Measurements from ENCODE around the gene RANGRF.

GRCh38 chr17:8337802-8338752, 49.6 kb downstream of the RANGRF start:
- TF ChIP-seq, protein P1, sequence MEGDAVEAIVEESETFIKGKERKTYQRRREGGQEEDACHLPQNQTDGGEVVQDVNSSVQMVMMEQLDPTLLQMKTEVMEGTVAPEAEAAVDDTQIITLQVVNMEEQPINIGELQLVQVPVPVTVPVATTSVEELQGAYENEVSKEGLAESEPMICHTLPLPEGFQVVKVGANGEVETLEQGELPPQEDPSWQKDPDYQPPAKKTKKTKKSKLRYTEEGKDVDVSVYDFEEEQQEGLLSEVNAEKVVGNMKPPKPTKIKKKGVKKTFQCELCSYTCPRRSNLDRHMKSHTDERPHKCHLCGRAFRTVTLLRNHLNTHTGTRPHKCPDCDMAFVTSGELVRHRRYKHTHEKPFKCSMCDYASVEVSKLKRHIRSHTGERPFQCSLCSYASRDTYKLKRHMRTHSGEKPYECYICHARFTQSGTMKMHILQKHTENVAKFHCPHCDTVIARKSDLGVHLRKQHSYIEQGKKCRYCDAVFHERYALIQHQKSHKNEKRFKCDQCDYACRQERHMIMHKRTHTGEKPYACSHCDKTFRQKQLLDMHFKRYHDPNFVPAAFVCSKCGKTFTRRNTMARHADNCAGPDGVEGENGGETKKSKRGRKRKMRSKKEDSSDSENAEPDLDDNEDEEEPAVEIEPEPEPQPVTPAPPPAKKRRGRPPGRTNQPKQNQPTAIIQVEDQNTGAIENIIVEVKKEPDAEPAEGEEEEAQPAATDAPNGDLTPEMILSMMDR (IDR thresholded peaks at IDR 0.05) = no peak
- TF ChIP-seq POLR2A (IDR thresholded peaks at IDR 0.05) = no peak

Measured in lower leg skin (tissue), 3 donors.